Astrocyte (in vitro differentiated cells and primary cell): ENCODE data around the gene PPT2. TPM values are rescaled to one million over a fixed set of nuclear protein-coding genes. Genes with fewer than 3 reads are reported as not detected.

Experiments used
- DNase-seq: peaks from one replicate; pipeline ENCODE4 v3.0.0-alpha.2; 2010; ENCODE audit warnings: low read depth
- FAIRE-seq: peaks from 2 replicates; lab custom pipeline; 2011; peaks lifted over from hg19 to GRCh38; lab: Jason Lieb, UNC
- H2AFZ ChIP-seq: 2 replicates; pipeline ENCODE4 v1.6.0; 2012; ENCODE audit warnings: low read depth, low read length, inconsistent platforms
- H3K27ac ChIP-seq: 2 replicates; pipeline ENCODE4 v1.5.1; 2011; ENCODE audit warnings: low read depth, low read length, inconsistent platforms
- H3K27me3 ChIP-seq: 2 replicates; pipeline ENCODE4 v1.6.0; 2011; ENCODE audit warnings: low read length, inconsistent platforms; ENCODE audit not compliant: insufficient read depth
- H3K36me3 ChIP-seq: 2 replicates; pipeline ENCODE4 v1.5.1; 2011; ENCODE audit warnings: low read length, inconsistent platforms; ENCODE audit not compliant: insufficient read depth
- H3K4me1 ChIP-seq: 2 replicates; pipeline ENCODE4 v1.5.1; 2011; ENCODE audit warnings: low read length, inconsistent platforms; ENCODE audit not compliant: insufficient read depth
- H3K4me2 ChIP-seq: 2 replicates; pipeline ENCODE4 v1.6.0; 2012; ENCODE audit warnings: low read length, inconsistent platforms
- H3K4me3 ChIP-seq: 2 replicates; pipeline ENCODE4 v1.5.1; 2011; ENCODE audit warnings: low read depth, mild to moderate bottlenecking, low read length, inconsistent platforms; ENCODE audit not compliant: insufficient read depth
- H3K79me2 ChIP-seq: 2 replicates; pipeline ENCODE4 v1.6.0; 2012; ENCODE audit warnings: mild to moderate bottlenecking, low read length, inconsistent platforms; ENCODE audit not compliant: insufficient read depth
- H3K9ac ChIP-seq: 2 replicates; pipeline ENCODE4 v1.6.0; 2012; ENCODE audit warnings: mild to moderate bottlenecking, low read length, inconsistent platforms
- H3K9me3 ChIP-seq: 2 replicates; pipeline ENCODE4 v1.5.1; 2012; ENCODE audit warnings: low read depth, mild to moderate bottlenecking, low read length, inconsistent platforms; ENCODE audit not compliant: insufficient read depth
- H4K20me1 ChIP-seq: 2 replicates; pipeline ENCODE4 v1.6.0; 2012; ENCODE audit warnings: low read length, inconsistent platforms; ENCODE audit not compliant: insufficient read depth
- H3K27ac Mint-ChIP-seq: one replicate; pipeline ENCODE4 v1.8.0; 2021; ENCODE audit warnings: mild to moderate bottlenecking, mixed read lengths; ENCODE audit not compliant: unreplicated experiment
- H3K27me3 Mint-ChIP-seq: one replicate; pipeline ENCODE4 v1.8.0; 2021; ENCODE audit warnings: low read depth, mixed read lengths; ENCODE audit not compliant: unreplicated experiment
- H3K36me3 Mint-ChIP-seq: one replicate; pipeline ENCODE4 v1.8.0; 2021; ENCODE audit warnings: low read depth, mixed read lengths; ENCODE audit not compliant: unreplicated experiment
- H3K4me1 Mint-ChIP-seq: one replicate; pipeline ENCODE4 v1.8.0; 2021; ENCODE audit warnings: low read depth, mixed read lengths; ENCODE audit not compliant: unreplicated experiment
- H3K4me3 Mint-ChIP-seq: one replicate; pipeline ENCODE4 v1.8.0; 2021; ENCODE audit warnings: mild to moderate bottlenecking, moderate library complexity, mixed read lengths; ENCODE audit not compliant: unreplicated experiment
- H3K9me3 Mint-ChIP-seq: one replicate; pipeline ENCODE4 v1.8.0; 2021; ENCODE audit warnings: mild to moderate bottlenecking, mixed read lengths; ENCODE audit not compliant: unreplicated experiment
- CTCF ChIP-seq: IDR thresholded peaks from 2 replicates; pipeline ENCODE4 v1.5.1; 2011; ENCODE audit warnings: low read depth, mild to moderate bottlenecking, inconsistent platforms, low read length, moderate library complexity; ENCODE audit not compliant: insufficient read depth
- EZH2 ChIP-seq: IDR thresholded peaks from 2 replicates; pipeline ENCODE4 v1.6.1; 2012; ENCODE audit warnings: mild to moderate bottlenecking, low read length, inconsistent platforms; ENCODE audit not compliant: insufficient read depth
- total RNA-seq: library from RNA; stranded (reverse); gene quantifications from 2 replicates; pipeline ENCODE4 v1.2.1, GENCODE V29; 2021

The PPT2 gene
- total RNA-seq, 1 donor from 2014 or later, result 33.0 TPM

GRCh38 chr6:32148289-32149091, 5.5 kb upstream of the PPT2 start:
- H3K4me3 ChIP-seq, result peak overlapping the region; percentile 35

GRCh38 chr6:32149092-32149755, 4.7 kb upstream of the PPT2 start:
- H3K4me2 ChIP-seq, result peak overlapping the region; percentile 66
- no peak overlapping the region for H3K4me3 Mint-ChIP-seq

More at GRCh38 chr6:32148289-32149091, 5.5 kb upstream of the PPT2 start:
- Histone ChIP-seq H3K27me3 (peaks cover 37% of the 10 kb centered on the region), H3K79me2 (no peaks in the 10 kb centered on the region), H3K27ac (no peak overlapping the region), H3K9me3 (no peaks in the 10 kb centered on the region), H3K36me3 (no peaks in the 10 kb centered on the region), H3K9ac (no peak overlapping the region), H2AFZ (peak overlapping the region; percentile 61), H3K4me2 (peak overlapping the region; percentile 66), H3K4me1 (peaks cover 16% of the 10 kb centered on the region), H4K20me1 (no peaks in the 10 kb centered on the region)
- Mint-ChIP-seq H3K4me3 (peak overlapping the region; percentile 71), H3K27me3 (peaks cover 33% of the 10 kb centered on the region), H3K4me1 (peaks cover 22% of the 10 kb centered on the region), H3K9me3 (peaks cover 9% of the 10 kb centered on the region), H3K27ac (no peak overlapping the region), H3K36me3 (peaks cover 6% of the 10 kb centered on the region)
- FAIRE-seq (no peak), DNase-seq (peak; percentile 6)
- TF ChIP-seq EZH2 (peak; percentile 27), CTCF (no peak)

More at GRCh38 chr6:32149092-32149755, 4.7 kb upstream of the PPT2 start:
- DNase-seq, result no peak
- Mint-ChIP-seq H3K36me3 (peaks cover 6% of the 10 kb centered on the region), H3K27ac (no peak overlapping the region), H3K9me3 (peaks cover 9% of the 10 kb centered on the region), H3K4me1 (peaks cover 22% of the 10 kb centered on the region), H3K27me3 (peaks cover 33% of the 10 kb centered on the region)
- Histone ChIP-seq H3K36me3 (no peaks in the 10 kb centered on the region), H3K4me1 (peaks cover 16% of the 10 kb centered on the region), H4K20me1 (no peaks in the 10 kb centered on the region), H3K27me3 (peaks cover 37% of the 10 kb centered on the region), H3K27ac (no peak overlapping the region), H3K4me3 (peak overlapping the region; percentile 35), H2AFZ (peak overlapping the region; percentile 61), H3K79me2 (peaks cover under 1% of the 10 kb centered on the region), H3K9me3 (no peaks in the 10 kb centered on the region), H3K9ac (no peak overlapping the region)
- TF ChIP-seq CTCF, result no peak
- peak; percentile 1 for TF ChIP-seq EZH2
- FAIRE-seq, result no peak
